HG03066 (cell line): Measurements from ENCODE around the gene BDNF.
"Not testable (repeated sequence)": the region's sequence is repeated elsewhere in the genome, so short reads cannot be mapped to it uniquely, and the experiment has no call there.

Source experiments
- ATAC-seq: cut with Tn5 transposase; IDR thresholded peaks from one replicate; pipeline ENCODE4 v1.9.1; 2021; ENCODE audit warnings: low read depth; ENCODE audit not compliant: unreplicated experiment

BDNF gene

GRCh38 chr11:27700351-27701301 is at the start of gene BDNF:
BDNF (minus strand) TSS chr11:27700455; CDS start chr11:27658564, 41,891 bp downstream.
- no peak for ATAC-seq

GRCh38 chr11:27740362-27741013 is 40.2 kb upstream of the BDNF start:
- ATAC-seq = no peak

- no peak for ATAC-seq
These were observed 35.0 kb upstream of the BDNF start for GRCh38 chr11:27735281-27735680.

GRCh38 chr11:27731803-27732202 is 31.5 kb upstream of the BDNF start:
- ATAC-seq = not testable (repeated sequence)

- no peak for ATAC-seq
These were observed 26.7 kb upstream of the BDNF start for GRCh38 chr11:27726981-27727380.

GRCh38 chr11:27723687-27724086 is 23.4 kb upstream of the BDNF start:
- no peak for ATAC-seq

GRCh38 chr11:27722953-27723344 is 22.7 kb upstream of the BDNF start:
- no peak for ATAC-seq

GRCh38 chr11:27722117-27722952 is 22.1 kb upstream of the BDNF start:
- no peak for ATAC-seq

GRCh38 chr11:27721264-27722116 is 21.2 kb upstream of the BDNF start:
- ATAC-seq = no peak

GRCh38 chr11:27720277-27720830 is 20.1 kb upstream of the BDNF start:
- no peak for ATAC-seq

- ATAC-seq = no peak
These were observed 19.3 kb upstream of the BDNF start for GRCh38 chr11:27719546-27719925.

GRCh38 chr11:27718863-27719545 is 18.7 kb upstream of the BDNF start:
- ATAC-seq = no peak

- no peak for ATAC-seq
These were observed 18.1 kb upstream of the BDNF start for GRCh38 chr11:27718346-27718862.

- no peak for ATAC-seq
These were observed 17.6 kb upstream of the BDNF start for GRCh38 chr11:27717801-27718229.

- no peak for ATAC-seq
These were observed 17.1 kb upstream of the BDNF start for GRCh38 chr11:27717377-27717776.

GRCh38 chr11:27716835-27717234 is 16.6 kb upstream of the BDNF start:
- ATAC-seq = no peak

GRCh38 chr11:27716216-27716615 is 16.0 kb upstream of the BDNF start:
- no peak for ATAC-seq

GRCh38 chr11:27711725-27712124 is 11.5 kb upstream of the BDNF start:
- ATAC-seq = no peak

- ATAC-seq = no peak
These were observed 10.3 kb upstream of the BDNF start for GRCh38 chr11:27710536-27710935.
